Measurements from ENCODE around the gene TTC23. TPM values are rescaled to one million over a fixed set of nuclear protein-coding genes. Genes with fewer than 3 reads are reported as not detected.

The TTC23 gene
- total RNA-seq, 1 experiment from 2014 or later, result 17.8 TPM

DNA sequence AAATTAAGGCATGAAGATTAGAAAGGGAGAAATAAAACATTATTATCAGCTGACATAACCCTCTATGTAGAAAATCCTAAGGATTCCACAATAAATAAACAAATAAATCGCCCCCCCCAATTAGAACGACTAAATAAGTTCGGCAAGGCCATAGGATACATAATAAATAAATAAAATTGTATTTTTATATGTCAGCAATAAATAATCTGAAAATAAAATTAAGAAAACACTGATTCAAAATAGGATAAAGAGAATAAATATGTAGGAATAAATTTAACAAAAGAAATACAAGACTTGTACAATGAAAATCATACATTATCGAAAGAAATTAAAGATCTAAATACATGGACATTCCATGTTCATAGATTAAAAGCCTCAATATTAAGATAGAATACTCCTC, 5.1 kb downstream of the TTC23 start:
- ChIA-PET POLR2A (no interaction called here), CTCF (no interaction called here)
- H3K4me1 Mint-ChIP-seq, result 0 out of 2 replicates have a peak, but pooled peaks cover 4% of the 10 kb centered on the region
- no peaks in the 10 kb centered on the region for H3K9me3 Mint-ChIP-seq
- H3K27me3 Mint-ChIP-seq (ENCODE audit: low read depth), result no peaks in the 10 kb centered on the region
- no peak for DNase-seq (ENCODE audit: low spot score)
- no peak for TF ChIP-seq SP1 (CRISPR knock-in tag; conservative IDR thresholded peaks at IDR 0.05)
- no peak for TF ChIP-seq GABPB1 (CRISPR knock-in tag; IDR thresholded peaks at IDR 0.05)
- TF ChIP-seq ZBTB21 (CRISPR knock-in tag; IDR thresholded peaks at IDR 0.05; ENCODE audit: borderline replicate concordance), result no peak
- no peak for TF ChIP-seq TCF7 (CRISPR knock-in tag; IDR thresholded peaks at IDR 0.05; ENCODE audit: low read depth)
- TF ChIP-seq, protein P1, sequence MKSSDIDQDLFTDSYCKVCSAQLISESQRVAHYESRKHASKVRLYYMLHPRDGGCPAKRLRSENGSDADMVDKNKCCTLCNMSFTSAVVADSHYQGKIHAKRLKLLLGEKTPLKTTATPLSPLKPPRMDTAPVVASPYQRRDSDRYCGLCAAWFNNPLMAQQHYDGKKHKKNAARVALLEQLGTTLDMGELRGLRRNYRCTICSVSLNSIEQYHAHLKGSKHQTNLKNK (CRISPR knock-in tag; IDR thresholded peaks at IDR 0.05), result no peak
- no peak overlapping the region for H3K27ac Mint-ChIP-seq
- H3K36me3 Mint-ChIP-seq, result no peaks in the 10 kb centered on the region
- no peak overlapping the region for H3K4me3 Mint-ChIP-seq
- no peak for ATAC-seq

DNA sequence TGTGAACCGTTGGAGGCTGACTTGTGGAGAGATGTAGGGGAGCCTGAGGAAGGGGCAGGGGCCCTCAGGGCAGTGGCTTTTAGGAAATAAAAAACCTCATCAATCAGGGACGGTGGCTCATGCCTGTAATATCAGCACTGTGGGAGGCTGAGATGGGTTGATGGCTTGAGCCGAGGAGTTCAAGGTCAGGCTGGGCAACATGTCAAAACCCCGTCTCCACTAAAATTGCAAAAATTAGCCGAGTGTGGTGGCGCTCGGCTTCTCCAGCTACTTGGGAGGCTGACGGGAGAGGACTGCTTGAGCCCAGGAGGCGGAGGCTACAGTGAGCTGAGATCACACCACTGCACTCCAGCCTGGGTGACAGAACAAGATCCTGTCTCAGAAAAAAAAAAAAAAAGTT, 7.6 kb downstream of the TTC23 start:
- no peaks in the 10 kb centered on the region for H3K27me3 Mint-ChIP-seq (ENCODE audit: low read depth)
- H3K4me1 Mint-ChIP-seq, result 0 out of 2 replicates have a peak, but pooled peaks cover under 1% of the 10 kb centered on the region
- peaks cover 2% of the 10 kb centered on the region; the same call in 1 of the 2 replicates for H3K36me3 Mint-ChIP-seq
- H3K4me3 Mint-ChIP-seq, result no peak overlapping the region
- POLR2A ChIA-PET, result no interaction called here
- DNase-seq (ENCODE audit: low spot score) (no peak), ATAC-seq (no peak)
- TF ChIP-seq FOXP1 (CRISPR knock-in tag; IDR thresholded peaks at IDR 0.05; ENCODE audit: borderline replicate concordance) (no peak), FOXJ3 (CRISPR knock-in tag; IDR thresholded peaks at IDR 0.05; ENCODE audit: borderline replicate concordance) (no peak), ZNF416 (CRISPR knock-in tag; IDR thresholded peaks at IDR 0.05) (no peak), SP1 (CRISPR knock-in tag; conservative IDR thresholded peaks at IDR 0.05) (no peak)
- TF ChIP-seq, protein P2, sequence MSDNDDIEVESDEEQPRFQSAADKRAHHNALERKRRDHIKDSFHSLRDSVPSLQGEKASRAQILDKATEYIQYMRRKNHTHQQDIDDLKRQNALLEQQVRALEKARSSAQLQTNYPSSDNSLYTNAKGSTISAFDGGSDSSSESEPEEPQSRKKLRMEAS (CRISPR knock-in tag; IDR thresholded peaks at IDR 0.05), result no peak
- TF ChIP-seq, protein P3, sequence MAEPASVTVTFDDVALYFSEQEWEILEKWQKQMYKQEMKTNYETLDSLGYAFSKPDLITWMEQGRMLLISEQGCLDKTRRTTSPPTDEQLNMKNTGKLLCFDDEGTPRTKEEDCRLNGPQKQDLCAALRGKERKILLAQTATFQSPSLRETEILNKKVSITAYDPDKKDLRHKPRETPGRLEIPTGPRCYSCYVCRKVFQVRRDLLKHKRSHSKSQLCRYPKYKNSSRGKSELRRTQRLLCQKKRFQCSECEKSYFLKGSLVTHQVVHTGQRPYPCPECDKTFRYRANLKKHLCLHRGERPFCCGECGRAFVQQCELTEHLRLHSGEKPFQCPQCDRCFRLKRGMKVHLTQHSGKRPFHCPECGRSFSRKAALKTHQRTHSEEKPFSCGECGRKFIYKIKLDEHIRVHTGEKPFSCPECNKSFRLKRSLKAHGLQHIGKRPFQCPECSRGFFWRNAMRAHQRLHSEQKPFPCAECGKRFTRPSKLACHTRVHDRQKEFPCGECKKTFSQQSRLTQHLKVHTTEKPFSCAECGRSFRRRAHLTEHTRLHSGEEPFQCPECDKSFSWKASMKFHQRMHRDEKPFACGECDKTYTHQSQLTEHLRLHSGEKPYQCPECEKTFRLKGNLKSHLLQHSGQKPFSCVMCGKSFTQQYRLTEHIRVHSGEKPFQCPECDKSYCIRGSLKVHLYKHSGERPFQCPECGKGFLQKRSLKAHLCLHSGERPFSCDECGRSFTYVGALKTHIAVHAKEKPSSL (CRISPR knock-in tag; conservative IDR thresholded peaks at IDR 0.05), result no peak
- no peak overlapping the region for H3K27ac Mint-ChIP-seq
- H3K9me3 Mint-ChIP-seq, result no peaks in the 10 kb centered on the region
- CTCF ChIA-PET, result interaction anchor here (0.7 kb wide), 2 partner anchors 9 to 141 kb away, joined by 3 to 4 read pairs; partner anchors contain the start of gene LRRC28

DNA sequence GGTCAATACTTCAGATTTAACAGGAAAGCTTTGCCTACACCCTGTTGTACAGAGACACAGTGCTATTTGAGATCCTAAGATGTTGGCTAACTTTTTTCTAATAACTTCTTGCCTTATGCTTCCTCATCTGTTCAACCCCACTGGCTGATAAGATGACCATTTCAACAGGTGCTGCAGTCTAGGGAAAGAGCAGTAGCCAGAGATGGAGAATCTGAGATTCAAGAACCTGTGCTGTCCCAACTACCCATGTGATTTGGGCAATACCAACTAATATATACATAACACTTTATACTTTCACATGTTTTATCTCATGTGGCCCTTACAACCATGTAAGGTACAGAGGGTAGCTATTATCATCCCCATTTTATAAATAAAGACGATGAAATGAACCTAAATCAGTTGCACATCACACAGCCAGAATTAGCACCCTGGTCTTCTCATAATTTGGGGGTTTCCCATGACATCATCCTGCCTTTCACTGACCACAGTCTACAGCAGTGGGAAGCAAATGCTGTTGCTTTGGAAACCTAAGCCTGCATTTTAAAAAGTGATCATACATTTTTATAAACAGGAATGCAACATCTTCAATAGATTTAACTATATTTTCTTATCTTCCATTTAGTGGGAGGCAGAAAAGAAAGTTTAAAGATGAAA, 9.7 kb downstream of the TTC23 start:
- H3K4me1 Mint-ChIP-seq, result no peaks in the 10 kb centered on the region
- POLR2A ChIA-PET, result no interaction called here
- DNase-seq (ENCODE audit: low spot score) (no peak), ATAC-seq (no peak)
- H3K27me3 Mint-ChIP-seq (ENCODE audit: low read depth), result no peaks in the 10 kb centered on the region
- CTCF ChIA-PET, result no interaction called here
- 0 out of 2 replicates have a peak, but pooled peaks cover under 1% of the 10 kb centered on the region for H3K9me3 Mint-ChIP-seq
- no peak overlapping the region for H3K4me3 Mint-ChIP-seq
- H3K36me3 Mint-ChIP-seq, result peaks cover 4% of the 10 kb centered on the region
- H3K27ac Mint-ChIP-seq, result no peak overlapping the region
- no peak for TF ChIP-seq RELA (CRISPR knock-in tag; IDR thresholded peaks at IDR 0.05; ENCODE audit: borderline replicate concordance)
- TF ChIP-seq, protein P4, sequence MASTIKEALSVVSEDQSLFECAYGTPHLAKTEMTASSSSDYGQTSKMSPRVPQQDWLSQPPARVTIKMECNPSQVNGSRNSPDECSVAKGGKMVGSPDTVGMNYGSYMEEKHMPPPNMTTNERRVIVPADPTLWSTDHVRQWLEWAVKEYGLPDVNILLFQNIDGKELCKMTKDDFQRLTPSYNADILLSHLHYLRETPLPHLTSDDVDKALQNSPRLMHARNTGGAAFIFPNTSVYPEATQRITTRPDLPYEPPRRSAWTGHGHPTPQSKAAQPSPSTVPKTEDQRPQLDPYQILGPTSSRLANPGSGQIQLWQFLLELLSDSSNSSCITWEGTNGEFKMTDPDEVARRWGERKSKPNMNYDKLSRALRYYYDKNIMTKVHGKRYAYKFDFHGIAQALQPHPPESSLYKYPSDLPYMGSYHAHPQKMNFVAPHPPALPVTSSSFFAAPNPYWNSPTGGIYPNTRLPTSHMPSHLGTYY (CRISPR knock-in tag; IDR thresholded peaks at IDR 0.05), result no peak
- TF ChIP-seq, protein P5, sequence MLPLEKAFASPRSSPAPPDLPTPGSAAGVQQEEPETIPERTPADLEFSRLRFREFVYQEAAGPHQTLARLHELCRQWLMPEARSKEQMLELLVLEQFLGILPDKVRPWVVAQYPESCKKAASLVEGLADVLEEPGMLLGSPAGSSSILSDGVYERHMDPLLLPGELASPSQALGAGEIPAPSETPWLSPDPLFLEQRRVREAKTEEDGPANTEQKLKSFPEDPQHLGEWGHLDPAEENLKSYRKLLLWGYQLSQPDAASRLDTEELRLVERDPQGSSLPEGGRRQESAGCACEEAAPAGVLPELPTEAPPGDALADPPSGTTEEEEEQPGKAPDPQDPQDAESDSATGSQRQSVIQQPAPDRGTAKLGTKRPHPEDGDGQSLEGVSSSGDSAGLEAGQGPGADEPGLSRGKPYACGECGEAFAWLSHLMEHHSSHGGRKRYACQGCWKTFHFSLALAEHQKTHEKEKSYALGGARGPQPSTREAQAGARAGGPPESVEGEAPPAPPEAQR (CRISPR knock-in tag; IDR thresholded peaks at IDR 0.05), result no peak
- TF ChIP-seq JAZF1 (CRISPR knock-in tag; IDR thresholded peaks at IDR 0.05), result no peak
- TF ChIP-seq KAT7 (CRISPR knock-in tag; IDR thresholded peaks at IDR 0.05; ENCODE audit: borderline replicate concordance), result no peak
- TF ChIP-seq, protein P6, sequence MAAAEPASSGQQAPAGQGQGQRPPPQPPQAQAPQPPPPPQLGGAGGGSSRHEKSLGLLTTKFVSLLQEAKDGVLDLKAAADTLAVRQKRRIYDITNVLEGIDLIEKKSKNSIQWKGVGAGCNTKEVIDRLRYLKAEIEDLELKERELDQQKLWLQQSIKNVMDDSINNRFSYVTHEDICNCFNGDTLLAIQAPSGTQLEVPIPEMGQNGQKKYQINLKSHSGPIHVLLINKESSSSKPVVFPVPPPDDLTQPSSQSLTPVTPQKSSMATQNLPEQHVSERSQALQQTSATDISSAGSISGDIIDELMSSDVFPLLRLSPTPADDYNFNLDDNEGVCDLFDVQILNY (CRISPR knock-in tag; IDR thresholded peaks at IDR 0.05), result no peak
- TF ChIP-seq, protein P7, sequence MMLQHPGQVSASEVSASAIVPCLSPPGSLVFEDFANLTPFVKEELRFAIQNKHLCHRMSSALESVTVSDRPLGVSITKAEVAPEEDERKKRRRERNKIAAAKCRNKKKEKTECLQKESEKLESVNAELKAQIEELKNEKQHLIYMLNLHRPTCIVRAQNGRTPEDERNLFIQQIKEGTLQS (CRISPR knock-in tag; conservative IDR thresholded peaks at IDR 0.05), result no peak
- TF ChIP-seq ZNF396 (CRISPR knock-in tag; IDR thresholded peaks at IDR 0.05; ENCODE audit: borderline replicate concordance), result no peak
- TF ChIP-seq, protein P8, sequence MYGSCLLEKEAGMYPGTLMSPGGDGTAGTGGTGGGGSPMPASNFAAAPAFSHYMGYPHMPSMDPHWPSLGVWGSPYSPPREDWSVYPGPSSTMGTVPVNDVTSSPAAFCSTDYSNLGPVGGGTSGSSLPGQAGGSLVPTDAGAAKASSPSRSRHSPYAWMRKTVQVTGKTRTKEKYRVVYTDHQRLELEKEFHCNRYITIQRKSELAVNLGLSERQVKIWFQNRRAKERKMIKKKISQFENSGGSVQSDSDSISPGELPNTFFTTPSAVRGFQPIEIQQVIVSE (CRISPR knock-in tag; IDR thresholded peaks at IDR 0.05; ENCODE audit: borderline replicate concordance), result no peak
- TF ChIP-seq, protein P9, sequence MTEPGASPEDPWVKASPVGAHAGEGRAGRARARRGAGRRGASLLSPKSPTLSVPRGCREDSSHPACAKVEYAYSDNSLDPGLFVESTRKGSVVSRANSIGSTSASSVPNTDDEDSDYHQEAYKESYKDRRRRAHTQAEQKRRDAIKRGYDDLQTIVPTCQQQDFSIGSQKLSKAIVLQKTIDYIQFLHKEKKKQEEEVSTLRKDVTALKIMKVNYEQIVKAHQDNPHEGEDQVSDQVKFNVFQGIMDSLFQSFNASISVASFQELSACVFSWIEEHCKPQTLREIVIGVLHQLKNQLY (CRISPR knock-in tag; IDR thresholded peaks at IDR 0.05), result no peak
- no peak for TF ChIP-seq NFATC4 (CRISPR knock-in tag; IDR thresholded peaks at IDR 0.05)

Measured in WTC11 (cell line).